GM12878 (cell line): ENCODE data around the gene MNAT1. TPM values are rescaled to one million over a fixed set of nuclear protein-coding genes. Genes with fewer than 3 reads are reported as not detected.
"Not testable (repeated sequence)": the region's sequence is repeated elsewhere in the genome, so short reads cannot be mapped to it uniquely, and the experiment has no call there.

Experiments used
- ATAC-seq: fragments of 200-7000 bp; cut with Tn5 transposase; 3 replicates; pipeline ENCODE4 v1.9.1; 2020; ENCODE audit warnings: mild to moderate bottlenecking, moderate library complexity
- BruUV-seq: library from RNA; stranded (reverse); fragments of 400-500 nt; replicated peaks from 2 replicates; lab custom pipeline; 2021; lab: Mats Ljungman, UMichigan
- CTCF ChIA-PET: fragments of 300-600 bp; sonication (Branson Sonifier 250); formaldehyde crosslinking; extraction: SDS; loops from one replicate; lab custom pipeline; 2021; ENCODE audit warnings: inconsistent platforms; lab: Yijun Ruan, JAX
- POLR2A ChIA-PET: fragments of 350-600 bp; formaldehyde crosslinking; extraction: SDS; loops from one replicate; lab custom pipeline; 2021; ENCODE audit warnings: inconsistent platforms; lab: Charles Lee
- RAD21 ChIA-PET: fragments of 300-600 bp; sonication (Branson Sonifier 250); formaldehyde crosslinking; loops from one replicate; lab custom pipeline; 2023; ENCODE audit warnings: antibody characterized with exemption; ENCODE audit not compliant: unreplicated experiment; lab: Charles Lee
- SMC1A ChIA-PET: fragments of 300-600 bp; sonication (Branson Sonifier 250); formaldehyde crosslinking; loops from one replicate; lab custom pipeline; 2023; ENCODE audit not compliant: unreplicated experiment, uncharacterized antibody; lab: Charles Lee
- DNase-seq: peaks from one replicate; pipeline ENCODE4 v3.0.0-alpha.2; 2011; ENCODE audit warnings: low read depth, low spot score
- FAIRE-seq: peaks from 3 replicates; lab custom pipeline; 2011; peaks lifted over from hg19 to GRCh38; lab: Jason Lieb, UNC
- H2AFZ ChIP-seq: 2 replicates; pipeline ENCODE4 v1.6.0; 2011; ENCODE audit warnings: low read depth, low read length, control low read depth; ENCODE audit not compliant: control insufficient read depth
- H3K27ac ChIP-seq: 2 replicates; pipeline ENCODE4 v1.5.1; 2011; ENCODE audit warnings: control low read depth; ENCODE audit not compliant: control insufficient read depth, insufficient read depth
- H3K27me3 ChIP-seq, 2 experiments: replicated peaks in 1 of 2; 2 replicates each; pipeline versions ENCODE4 v1.6.0 to v1.6.1; 2011; ENCODE audit warnings: low read length in 1 of 2; ENCODE audit not compliant: control insufficient read depth in 2 of 2, insufficient read depth in 2 of 2
- H3K36me3 ChIP-seq, 2 experiments: 2 replicates each; pipeline ENCODE4 v1.5.1; 2011; ENCODE audit warnings: low read length in 1 of 2; ENCODE audit not compliant: control insufficient read depth in 2 of 2, insufficient read depth in 2 of 2
- H3K4me1 ChIP-seq: 2 replicates; pipeline ENCODE4 v1.6.1; 2011; ENCODE audit warnings: mild to moderate bottlenecking, low read length, moderate library complexity, mixed read lengths; ENCODE audit not compliant: control insufficient read depth, insufficient read depth
- H3K4me2 ChIP-seq: 2 replicates; pipeline ENCODE4 v1.6.0; 2011; ENCODE audit warnings: control low read depth; ENCODE audit not compliant: control insufficient read depth, insufficient read depth
- H3K4me3 ChIP-seq: fragments of 200-600 bp; sonication (generic); 2 replicates; pipeline ENCODE4 v1.5.1; 2016
- H3K79me2 ChIP-seq: 2 replicates; pipeline ENCODE4 v1.6.0; 2011; ENCODE audit warnings: low read length; ENCODE audit not compliant: control insufficient read depth, insufficient read depth
- H3K9ac ChIP-seq: 2 replicates; pipeline ENCODE4 v1.8.0; 2011; ENCODE audit warnings: low read length, control low read depth, mixed read lengths; ENCODE audit not compliant: control insufficient read depth, insufficient read depth
- H3K9me3 ChIP-seq: replicated peaks from 3 replicates; pipeline ENCODE4 v1.5.1; 2011; ENCODE audit warnings: mild to moderate bottlenecking, low read length; ENCODE audit not compliant: control insufficient read depth, insufficient read depth
- H4K20me1 ChIP-seq: 2 replicates; pipeline ENCODE4 v1.6.0; 2011; ENCODE audit not compliant: control insufficient read depth, insufficient read depth
- DPF2 ChIP-seq: fragments of 450-650 bp; IDR thresholded peaks from 2 replicates; pipeline ENCODE4 v1.6.1; 2017; ENCODE audit warnings: mild to moderate bottlenecking
- FOS ChIP-seq: IDR thresholded peaks from 3 replicates; pipeline ENCODE4 v1.6.1; 2011; ENCODE audit warnings: borderline replicate concordance; ENCODE audit not compliant: insufficient read length; ENCODE audit errors: extremely low read depth
- NFYB ChIP-seq: IDR thresholded peaks from 2 replicates; pipeline ENCODE4 v1.6.1; 2011; ENCODE audit warnings: low read depth, mild to moderate bottlenecking, low read length, improper control_type of control experiment, moderate library complexity; ENCODE audit not compliant: insufficient read depth
- POLR2AphosphoS2 ChIP-seq: IDR thresholded peaks from 2 replicates; pipeline ENCODE4 v1.6.1; 2011; ENCODE audit warnings: low read depth, mild to moderate bottlenecking, low read length, improper control_type of control experiment, moderate library complexity
- POU2F2 ChIP-seq: IDR thresholded peaks from 3 replicates; pipeline ENCODE4 v1.6.1; 2011; ENCODE audit warnings: low read depth, mild to moderate bottlenecking, low read length, borderline replicate concordance
- WGBS: methylation state at CpG from one replicate; pipeline ENCODE4 v1.1.6; 2016; ENCODE audit warnings: low lambda C conversion rate; ENCODE audit not compliant: insufficient replicate concordance, insufficient coverage; ENCODE audit errors: missing lambda C conversion rate; 5-methylcytosine and 5-hydroxymethylcytosine counted together
- in situ Hi-C: fragments of 300-500 bp; cut with MboI; formaldehyde crosslinking; loops from 9 replicates; pipeline ENCODE4 v1.14.3; 2018; ENCODE audit warnings: mixed read lengths
- intact Hi-C: fragments of 100-400 bp; cut with micrococcal nuclease; formaldehyde crosslinking; loops from one replicate; pipeline ENCODE4 v1.14.2; 2022; ENCODE audit not compliant: unreplicated experiment
- polyA plus RNA-seq, 11 experiments: library from polyadenylated mRNA; depleted of rRNA in 4 of 11; unstranded in 6 of 11; stranded (reverse) in 5 of 11; fragments of >200 nt; fragmentation: Nextera tagmentation in 4 of 11; fragmentation: Illumina TruSeq in 1 of 11; extraction: Ambion mirVana in 4 of 11; extraction: Trizol in 1 of 11; gene quantifications; 1 replicate in 1 of 11; 2 replicates in 10 of 11; pipeline versions ENCODE4 v1.2.1 to v1.2.3, GENCODE V29; 2011 to 2016; ENCODE audit warnings: inconsistent platforms in 2 of 11, missing spikeins in 2 of 11, low read depth in 1 of 11
- total RNA-seq, 4 experiments: library from RNA; depleted of rRNA in 3 of 4; stranded (reverse); fragments of >200 nt in 3 of 4; fragmentation: Illumina TruSeq in 1 of 4; extraction: Trizol in 1 of 4; gene quantifications; 2 replicates each; pipeline versions ENCODE4 v1.2.1 to v1.2.3, GENCODE V29; 2013 to 2021

The MNAT1 gene
- total and polyA plus RNA-seq, 10 of the 15 experiments (the other 5 are each of a cell fraction or from before 2014, with no cell fraction given) = 26.5 to 67.4 (median 40.8) TPM

- no peaks in the 10 kb centered on the region for H3K79me2 ChIP-seq
- no peak overlapping the region for H3K9ac ChIP-seq
- no peaks in the 10 kb centered on the region; a peak in 1 of 4 replicates for H3K36me3 ChIP-seq
- no peaks in the 10 kb centered on the region for H3K9me3 ChIP-seq
- no peak overlapping the region for H3K27ac ChIP-seq
- H3K4me3 ChIP-seq = no peak overlapping the region
- H4K20me1 ChIP-seq = no peaks in the 10 kb centered on the region
- no peak overlapping the region for H3K4me2 ChIP-seq
- ChIA-PET RAD21 (no interaction called here), CTCF (no interaction called here), SMC1A (no interaction called here), POLR2A (no interaction called here)
- no peaks in the 10 kb centered on the region for H3K27me3 ChIP-seq
- in situ Hi-C loops (no loop called here), intact Hi-C loops (no loop called here)
- BruUV-seq = no TSS peak
- DNase-seq (no peak), FAIRE-seq (no peak), ATAC-seq (no peak)
- no peak for TF ChIP-seq POLR2AphosphoS2
- no peak for TF ChIP-seq POU2F2
- no peak for TF ChIP-seq NFYB
- TF ChIP-seq FOS = no peak
- TF ChIP-seq DPF2 = no peak
- TF ChIP-seq, all 136 proteins: peak for 0
- H2AFZ ChIP-seq = no peak overlapping the region
- H3K4me1 ChIP-seq = no peaks in the 10 kb centered on the region
Measured at GRCh38 chr14:60777856-60778578, 43.5 kb downstream of the MNAT1 start.

GRCh38 chr14:60779745-60780514, 45.4 kb downstream of the MNAT1 start:
- DNase-seq, H3K4me3 ChIP-seq, H2AFZ ChIP-seq, H3K79me2 ChIP-seq, H3K4me1 ChIP-seq, H3K9me3 ChIP-seq, RAD21 ChIA-PET, intact Hi-C loops, in situ Hi-C loops, CTCF ChIA-PET, H4K20me1 ChIP-seq, H3K36me3 ChIP-seq, BruUV-seq, H3K27ac ChIP-seq, H3K4me2 ChIP-seq, ATAC-seq, H3K27me3 ChIP-seq, H3K9ac ChIP-seq, FAIRE-seq: not testable (repeated sequence)
- POLR2A ChIA-PET = interaction anchor here (0.6 kb wide), 1 partner anchor 59 kb away, joined by 6 read pairs; no protein-coding TSS in a partner anchor
- SMC1A ChIA-PET = interaction anchor here (0.6 kb wide), 1 partner anchor 492 kb away, joined by 3 read pairs; no protein-coding TSS in a partner anchor
- 91% methylated on average over 17 of the region's 18 CpGs for WGBS

DNA sequence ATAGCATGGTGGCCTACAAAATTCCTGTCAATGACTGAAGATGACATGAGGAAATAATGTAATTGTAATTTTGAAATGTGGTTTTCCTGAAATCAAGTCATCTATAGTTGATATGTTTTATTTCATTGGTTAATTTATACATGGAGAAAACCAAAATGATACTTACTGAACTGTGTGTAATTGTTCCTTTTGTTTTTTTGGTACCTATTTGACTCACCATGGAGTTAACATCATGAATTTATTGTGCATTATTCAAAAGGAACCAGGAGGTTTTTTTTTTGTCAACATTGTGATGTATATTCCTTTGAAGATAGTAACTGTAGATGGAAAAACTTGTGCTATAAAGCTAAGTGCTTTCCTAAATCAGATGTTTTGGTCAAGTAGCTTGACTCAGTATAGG, 46.0 kb downstream of the MNAT1 start:
- in situ Hi-C loops, H3K9ac ChIP-seq, H3K27ac ChIP-seq, CTCF ChIA-PET, DNase-seq, BruUV-seq, FAIRE-seq, intact Hi-C loops, POLR2A ChIA-PET, H3K79me2 ChIP-seq, H3K4me1 ChIP-seq, H3K36me3 ChIP-seq, SMC1A ChIA-PET, ATAC-seq, H3K4me3 ChIP-seq, H2AFZ ChIP-seq, H4K20me1 ChIP-seq, H3K4me2 ChIP-seq, RAD21 ChIA-PET, H3K27me3 ChIP-seq, H3K9me3 ChIP-seq: not testable (repeated sequence)
